Activated T-helper 17 cell treated with anti-CD3 and anti-CD28 coated beads, Interleukin-2, amount 50 U/mL, for 72 hours (primary cell): ENCODE data around the gene C2orf66. TPM values are rescaled to one million over a fixed set of nuclear protein-coding genes. Genes with fewer than 3 reads are reported as not detected.

ENCODE experiments used
- ATAC-seq: fragments of 150-1000 bp; cut with Tn5 transposase; replicated peaks from 2 replicates; pipeline ENCODE4 v1.10.0; 2021; ENCODE audit warnings: mild to moderate bottlenecking, moderate library complexity
- H3K27ac Mint-ChIP-seq: one replicate; pipeline ENCODE4 v1.8.0; 2022; ENCODE audit warnings: mixed read lengths
- H3K27me3 Mint-ChIP-seq: one replicate; pipeline ENCODE4 v1.8.0; 2022; ENCODE audit warnings: mixed read lengths
- H3K36me3 Mint-ChIP-seq: one replicate; pipeline ENCODE4 v1.8.0; 2022; ENCODE audit warnings: low read depth, mild to moderate bottlenecking, mixed read lengths
- H3K4me1 Mint-ChIP-seq: one replicate; pipeline ENCODE4 v1.8.0; 2022; ENCODE audit warnings: mixed read lengths
- H3K4me3 Mint-ChIP-seq: one replicate; pipeline ENCODE4 v1.8.0; 2022; ENCODE audit warnings: mild to moderate bottlenecking, mixed read lengths
- H3K9me3 Mint-ChIP-seq: one replicate; pipeline ENCODE4 v1.8.0; 2022; ENCODE audit warnings: mixed read lengths
- total RNA-seq, 2 donors: library from RNA; stranded (reverse); gene quantifications; one replicate each; pipeline ENCODE4 v1.2.3, GENCODE V29; 2022

Gene C2orf66
- total RNA-seq: 1 to 10 TPM in 1 of 2 donors, under 1 TPM in 1; 0.43 to 1.0 TPM

- no peak within 1 kb of the TSS for H3K4me3 Mint-ChIP-seq
- no peaks in the 10 kb centered on the region for H3K36me3 Mint-ChIP-seq
- no peaks in the 10 kb centered on the region for H3K4me1 Mint-ChIP-seq
- H3K27ac Mint-ChIP-seq: no peak within 1 kb of the TSS
- H3K9me3 Mint-ChIP-seq: no peaks in the 10 kb centered on the region
- peaks cover 18% of the 10 kb centered on the region for H3K27me3 Mint-ChIP-seq
- ATAC-seq: no peak
Observed at GRCh38 chr2:196809260-196809659, at the start of gene C2orf66. Gene C2orf66, minus strand, starts transcription at chr2:196809355. Its CDS starts 19 bp downstream, at chr2:196809336.

- no peak overlapping the region for H3K4me3 Mint-ChIP-seq
- H3K4me1 Mint-ChIP-seq: no peaks in the 10 kb centered on the region
- H3K36me3 Mint-ChIP-seq: peaks cover 81% of the 10 kb centered on the region
- no peak overlapping the region for H3K27ac Mint-ChIP-seq
- no peak for ATAC-seq
- H3K9me3 Mint-ChIP-seq: peaks cover 5% of the 10 kb centered on the region
- H3K27me3 Mint-ChIP-seq: no peaks in the 10 kb centered on the region
Observed at GRCh38 chr2:196854629-196855028, 45.5 kb upstream of the C2orf66 start.

DNA sequence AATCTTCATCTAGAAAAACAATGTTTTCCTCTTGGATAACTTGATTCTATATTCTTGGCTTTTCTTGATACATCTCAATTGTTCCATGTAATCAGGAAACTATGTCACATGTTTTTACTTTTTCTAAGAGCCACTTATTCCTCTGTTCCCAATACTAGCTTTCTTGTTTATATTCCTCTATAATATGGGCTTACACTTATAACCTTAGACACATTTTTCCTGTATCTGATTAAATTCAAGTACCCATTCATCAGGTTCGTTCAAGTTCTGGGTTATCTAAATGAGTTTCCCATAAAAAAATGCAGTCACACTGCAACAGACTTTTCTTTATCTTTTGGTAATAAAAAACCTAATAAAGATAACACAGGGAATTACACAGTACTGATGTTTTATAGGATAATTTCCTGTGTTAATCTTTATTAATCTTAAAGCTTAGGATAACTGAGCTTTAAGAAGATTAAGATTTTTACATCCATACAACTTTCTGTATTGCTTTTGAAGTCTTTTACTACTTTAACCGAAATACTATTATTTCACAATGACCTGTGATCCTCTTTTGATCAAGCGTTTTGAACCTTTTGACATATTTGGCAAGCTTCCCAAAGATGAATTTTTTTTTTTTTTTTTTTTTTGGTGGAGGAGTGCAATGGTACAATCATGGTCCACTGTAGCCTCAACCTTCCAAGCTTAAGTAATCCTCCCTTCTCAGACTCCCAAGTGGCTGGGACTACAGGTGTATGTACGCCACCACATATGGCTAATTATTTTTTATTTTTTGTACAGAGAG is 44.3 kb upstream of the C2orf66 start:
- Mint-ChIP-seq H3K9me3 (peaks cover 2% of the 10 kb centered on the region), H3K27me3 (no peaks in the 10 kb centered on the region), H3K4me3 (no peak overlapping the region), H3K27ac (no peak overlapping the region), H3K36me3 (peaks cover 78% of the 10 kb centered on the region), H3K4me1 (no peaks in the 10 kb centered on the region)
- ATAC-seq: no peak

DNA sequence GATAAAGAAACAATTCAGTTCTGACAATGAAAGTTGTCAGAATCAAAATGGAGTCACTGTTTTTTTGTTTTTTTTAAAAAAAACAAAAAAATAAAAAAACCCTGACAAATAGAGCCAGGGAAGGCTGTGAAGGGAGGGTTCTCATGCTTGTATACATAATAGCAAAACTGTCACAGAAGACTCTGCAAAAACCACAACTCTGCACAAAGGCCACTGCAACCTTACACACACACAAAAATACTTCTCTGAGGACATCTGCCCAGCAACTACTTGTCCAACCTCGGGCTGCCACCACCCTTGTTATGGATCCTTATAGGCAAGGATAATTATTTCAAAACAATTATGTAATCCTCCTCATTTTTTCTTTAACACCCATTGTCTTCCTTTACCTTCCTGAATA is 41.9 kb upstream of the C2orf66 start:
- Mint-ChIP-seq H3K4me1 (no peaks in the 10 kb centered on the region), H3K27me3 (no peaks in the 10 kb centered on the region), H3K9me3 (no peaks in the 10 kb centered on the region), H3K36me3 (peaks cover 78% of the 10 kb centered on the region), H3K4me3 (no peak overlapping the region), H3K27ac (peak overlapping the region; percentile 22)
- ATAC-seq: no peak

DNA sequence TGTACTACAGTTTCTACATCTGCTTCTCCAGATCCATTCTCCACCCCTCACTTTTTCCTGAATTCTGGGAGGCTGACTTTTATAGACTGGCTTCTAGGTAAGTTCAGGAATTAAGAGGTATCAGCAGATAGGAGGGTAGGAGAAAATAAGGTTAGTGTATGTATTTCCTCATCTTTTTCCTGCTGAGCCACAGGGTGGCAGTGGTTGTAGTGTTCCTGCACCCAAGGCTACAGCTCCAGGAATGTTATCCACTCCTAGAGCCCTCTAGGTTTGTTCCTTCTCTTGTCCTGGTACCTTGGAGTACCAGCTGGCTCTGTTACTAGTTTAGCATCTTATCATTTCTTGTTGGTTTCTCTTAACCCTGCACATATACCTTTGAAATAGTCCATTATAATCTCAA is 40.7 kb upstream of the C2orf66 start:
- ATAC-seq: no peak
- Mint-ChIP-seq H3K4me3 (no peak overlapping the region), H3K27me3 (no peaks in the 10 kb centered on the region), H3K36me3 (peaks cover 81% of the 10 kb centered on the region), H3K4me1 (no peaks in the 10 kb centered on the region), H3K9me3 (no peaks in the 10 kb centered on the region), H3K27ac (peak overlapping the region; percentile 15)

- Mint-ChIP-seq H3K4me3 (no peak overlapping the region), H3K27me3 (no peaks in the 10 kb centered on the region), H3K9me3 (no peaks in the 10 kb centered on the region), H3K36me3 (peaks cover 88% of the 10 kb centered on the region), H3K27ac (no peak overlapping the region), H3K4me1 (no peaks in the 10 kb centered on the region)
- ATAC-seq: no peak
Observed at GRCh38 chr2:196846295-196846694, 37.1 kb upstream of the C2orf66 start.

DNA sequence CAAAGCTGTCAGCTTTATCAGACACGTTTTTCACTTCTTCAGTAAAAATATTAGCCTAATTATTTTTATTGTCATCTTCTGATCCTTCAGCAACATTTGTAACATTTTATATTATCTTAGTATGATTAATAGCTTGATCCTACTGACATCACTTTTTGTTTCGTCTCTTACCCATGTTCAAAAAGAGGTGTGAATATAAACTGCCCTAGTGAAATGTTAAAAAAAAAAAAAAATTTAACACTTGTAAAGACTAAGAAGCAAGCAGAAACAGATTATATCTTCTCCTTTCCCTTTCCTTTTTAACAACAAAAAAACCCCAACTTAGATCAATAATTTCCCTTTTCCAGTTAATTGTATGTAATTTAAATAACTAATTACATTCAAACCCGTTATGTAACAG is 36.2 kb upstream of the C2orf66 start:
- Mint-ChIP-seq H3K9me3 (no peaks in the 10 kb centered on the region), H3K4me3 (no peak overlapping the region), H3K4me1 (no peaks in the 10 kb centered on the region), H3K36me3 (peaks cover 93% of the 10 kb centered on the region), H3K27ac (no peak overlapping the region), H3K27me3 (no peaks in the 10 kb centered on the region)
- ATAC-seq: no peak

DNA sequence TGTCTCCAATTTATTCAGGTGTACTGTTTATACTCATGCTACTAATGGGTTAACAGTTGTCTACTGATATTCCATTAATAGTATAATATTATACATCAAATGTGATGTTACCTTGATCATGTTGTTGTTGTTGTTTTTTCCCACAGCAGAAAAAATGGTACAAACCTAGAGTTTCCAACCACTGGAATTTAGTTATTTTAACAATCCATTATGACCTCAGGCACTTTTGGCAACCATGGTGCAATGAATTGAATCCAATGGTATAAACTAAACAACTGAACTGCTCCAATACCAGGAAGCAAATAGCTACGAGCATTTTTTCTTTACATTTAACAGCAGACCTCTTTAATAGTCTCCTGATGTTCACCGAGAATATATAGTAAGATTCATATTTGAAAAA is 31.0 kb upstream of the C2orf66 start:
- H3K9me3 Mint-ChIP-seq: no peaks in the 10 kb centered on the region
- no peak for ATAC-seq
- no peaks in the 10 kb centered on the region for H3K4me1 Mint-ChIP-seq
- H3K4me3 Mint-ChIP-seq: no peak overlapping the region
- no peak overlapping the region for H3K27ac Mint-ChIP-seq
- peaks cover 84% of the 10 kb centered on the region for H3K36me3 Mint-ChIP-seq
- no peaks in the 10 kb centered on the region for H3K27me3 Mint-ChIP-seq

DNA sequence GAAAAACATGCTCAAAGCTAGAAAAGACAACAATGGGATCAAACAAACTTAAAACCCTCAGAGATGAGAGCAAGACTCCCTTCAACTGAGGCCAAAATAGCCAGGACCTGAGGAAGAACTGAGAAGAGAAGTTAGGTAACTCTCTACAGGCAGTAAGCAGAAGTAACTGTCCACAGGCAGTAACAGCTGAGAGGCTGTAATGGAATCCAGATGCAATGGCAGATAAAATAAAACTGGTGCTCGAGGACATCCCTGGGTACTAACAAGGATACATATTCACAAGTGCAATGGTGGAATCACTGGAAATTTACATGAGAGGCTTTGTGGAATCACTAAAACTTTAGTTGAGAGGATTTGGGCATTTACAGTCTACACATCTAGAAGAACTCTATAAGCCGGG is 30.4 kb upstream of the C2orf66 start:
- Mint-ChIP-seq H3K27me3 (no peaks in the 10 kb centered on the region), H3K9me3 (no peaks in the 10 kb centered on the region), H3K4me3 (no peak overlapping the region), H3K4me1 (no peaks in the 10 kb centered on the region), H3K27ac (no peak overlapping the region), H3K36me3 (peaks cover 79% of the 10 kb centered on the region)
- ATAC-seq: no peak

DNA sequence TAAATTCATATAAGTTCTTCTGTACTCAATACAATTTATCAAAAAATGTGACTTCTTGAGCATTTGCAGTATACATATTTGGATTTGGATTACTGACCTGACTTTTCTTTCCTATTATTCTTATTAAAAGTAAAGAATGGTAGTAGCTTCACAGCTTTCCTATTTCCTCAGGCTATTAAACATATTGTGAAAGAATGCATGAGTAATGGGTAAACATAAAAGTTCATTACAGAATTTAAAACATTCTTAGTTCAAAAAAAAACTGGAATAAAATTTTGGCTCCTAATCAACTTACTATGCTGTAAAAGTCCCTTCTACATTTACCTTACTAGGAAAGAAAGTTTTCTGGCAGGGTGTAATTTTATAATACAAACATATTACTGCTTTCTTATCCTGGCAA is 27.3 kb upstream of the C2orf66 start:
- Mint-ChIP-seq H3K4me3 (no peak overlapping the region), H3K9me3 (no peaks in the 10 kb centered on the region), H3K27ac (no peak overlapping the region), H3K27me3 (no peaks in the 10 kb centered on the region), H3K4me1 (no peaks in the 10 kb centered on the region), H3K36me3 (peaks cover 51% of the 10 kb centered on the region)
- no peak for ATAC-seq

DNA sequence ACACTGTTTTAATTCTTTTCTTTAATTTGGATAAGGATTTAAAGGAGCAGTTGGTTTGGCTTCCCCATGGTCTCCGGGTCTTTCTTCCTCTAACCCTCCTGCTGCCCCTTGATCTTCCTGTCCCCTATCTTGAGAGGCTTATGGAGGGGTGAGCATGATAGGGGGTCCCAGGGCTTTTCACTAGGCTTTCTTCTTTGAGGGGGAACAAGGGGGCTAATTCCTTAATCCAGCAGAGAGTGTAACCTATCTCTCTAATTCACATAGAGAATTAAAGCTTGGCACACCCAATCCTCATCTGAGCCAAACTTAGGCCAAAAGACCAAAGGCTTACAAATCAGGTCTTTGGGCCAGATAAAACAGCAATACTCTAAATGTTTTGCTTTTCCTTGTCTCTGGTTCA is 21.5 kb upstream of the C2orf66 start:
- Mint-ChIP-seq H3K4me1 (no peaks in the 10 kb centered on the region), H3K36me3 (no peaks in the 10 kb centered on the region), H3K9me3 (no peaks in the 10 kb centered on the region), H3K4me3 (no peak overlapping the region), H3K27me3 (no peaks in the 10 kb centered on the region), H3K27ac (no peak overlapping the region)
- ATAC-seq: no peak

DNA sequence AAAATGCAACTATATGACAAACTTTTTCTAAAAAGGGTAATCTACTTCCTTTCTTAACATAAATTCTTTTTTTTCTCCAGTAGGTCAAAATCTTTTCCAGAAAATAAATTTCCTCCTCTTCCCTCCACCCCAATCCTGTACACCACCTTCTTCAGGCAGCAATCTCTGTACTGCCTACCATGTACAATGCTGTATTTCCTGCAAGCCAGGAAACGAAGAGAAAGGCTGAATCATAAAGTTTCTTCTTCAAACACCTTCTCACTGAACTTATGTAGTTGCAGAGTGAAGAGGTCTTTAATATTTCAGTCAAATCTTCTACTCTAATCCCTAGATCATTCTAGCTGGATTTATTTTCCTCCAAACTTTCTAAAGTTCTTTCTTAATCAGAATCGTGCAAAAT is 18.2 kb upstream of the C2orf66 start:
- Mint-ChIP-seq H3K4me3 (no peak overlapping the region), H3K4me1 (no peaks in the 10 kb centered on the region), H3K36me3 (no peaks in the 10 kb centered on the region), H3K27me3 (no peaks in the 10 kb centered on the region), H3K9me3 (no peaks in the 10 kb centered on the region), H3K27ac (no peak overlapping the region)
- no peak for ATAC-seq

DNA sequence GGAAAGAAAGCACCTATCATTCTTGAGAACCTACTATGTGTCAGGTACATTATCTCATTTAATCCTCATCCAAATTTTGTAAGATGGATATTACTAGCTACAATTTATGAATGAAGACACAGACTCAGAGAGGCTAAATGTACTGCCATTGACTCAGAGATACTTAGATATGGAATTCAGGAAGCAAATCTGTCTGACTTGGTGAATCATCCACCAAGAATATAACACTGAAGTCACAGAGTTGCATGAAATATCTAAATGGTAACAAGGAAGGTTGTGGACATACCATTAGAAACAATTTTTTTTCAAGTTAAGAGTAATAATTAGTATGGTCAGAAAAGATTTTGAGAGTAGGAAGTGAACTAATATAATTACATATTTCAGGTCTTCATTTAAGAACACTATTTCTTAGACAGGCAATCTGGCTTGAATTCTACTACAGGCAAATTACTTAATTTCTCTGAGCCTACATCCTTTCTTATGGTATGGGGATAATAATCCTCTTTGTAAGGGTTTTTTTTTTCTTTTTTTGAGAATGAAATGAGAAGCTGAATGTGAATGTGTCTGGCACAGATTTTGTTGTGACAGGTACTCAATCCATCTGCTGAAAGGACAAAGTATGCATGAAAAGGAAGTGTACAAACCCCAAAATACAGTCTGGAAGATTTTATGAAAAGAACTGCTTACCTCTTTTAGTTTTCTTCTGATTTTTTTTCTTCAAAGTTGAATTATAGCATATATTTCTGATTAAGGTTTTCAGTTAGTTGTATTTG is 14.8 kb upstream of the C2orf66 start:
- no peak overlapping the region for H3K27ac Mint-ChIP-seq
- H3K4me3 Mint-ChIP-seq: no peak overlapping the region
- no peaks in the 10 kb centered on the region for H3K4me1 Mint-ChIP-seq
- H3K27me3 Mint-ChIP-seq: peaks cover 4% of the 10 kb centered on the region
- no peak for ATAC-seq
- peaks cover 5% of the 10 kb centered on the region for H3K9me3 Mint-ChIP-seq
- no peaks in the 10 kb centered on the region for H3K36me3 Mint-ChIP-seq

DNA sequence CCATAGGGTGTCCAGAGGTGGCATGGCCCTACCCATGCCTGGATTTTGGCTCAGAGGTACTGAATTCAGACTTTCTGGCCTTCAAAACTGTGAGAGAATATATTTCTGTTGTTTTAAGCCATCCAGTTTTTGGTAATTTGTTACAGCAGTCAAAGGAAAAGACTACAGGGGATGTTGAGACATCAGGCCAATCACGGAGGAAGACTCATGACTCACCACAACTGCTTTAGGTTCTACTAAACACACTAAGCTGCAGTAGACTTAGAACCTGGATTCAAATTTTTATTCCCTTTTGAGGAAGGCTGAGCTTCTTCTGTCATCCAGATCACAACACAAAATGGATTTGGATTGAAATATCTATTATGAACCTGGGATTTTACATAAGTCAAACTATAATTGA is 12.0 kb upstream of the C2orf66 start:
- peaks cover 9% of the 10 kb centered on the region for H3K27me3 Mint-ChIP-seq
- no peak overlapping the region for H3K4me3 Mint-ChIP-seq
- no peaks in the 10 kb centered on the region for H3K36me3 Mint-ChIP-seq
- peak overlapping the region; percentile 12 for H3K27ac Mint-ChIP-seq
- ATAC-seq: no peak
- peaks cover 12% of the 10 kb centered on the region for H3K9me3 Mint-ChIP-seq
- H3K4me1 Mint-ChIP-seq: no peaks in the 10 kb centered on the region

GRCh38 chr2:196808083-196808665 is 981 bp downstream of the C2orf66 start:
- ATAC-seq: no peak
- no peaks in the 10 kb centered on the region for H3K9me3 Mint-ChIP-seq
- H3K4me3 Mint-ChIP-seq: no peak overlapping the region
- H3K4me1 Mint-ChIP-seq: no peaks in the 10 kb centered on the region
- no peak overlapping the region for H3K27ac Mint-ChIP-seq
- peaks cover 15% of the 10 kb centered on the region for H3K27me3 Mint-ChIP-seq
- H3K36me3 Mint-ChIP-seq: no peaks in the 10 kb centered on the region
